ENCODE results near the gene METTL2B. TPM values are rescaled to one million over a fixed set of nuclear protein-coding genes. Genes with fewer than 3 reads are reported as not detected.

The METTL2B gene
- total RNA-seq, 1 donor from 2014 or later = 47.5 TPM

- DNase-seq (ENCODE audit: low read depth) = no peak
- Histone ChIP-seq H3K27me3 (ENCODE audit: control insufficient read depth, insufficient read depth, low read length) (no peaks in the 10 kb centered on the region), H3K36me3 (ENCODE audit: control insufficient read depth, insufficient read depth, low read length) (no peaks in the 10 kb centered on the region), H3K4me3 (ENCODE audit: low read depth, low read length) (no peak overlapping the region)
- TF ChIP-seq CTCF (IDR thresholded peaks at IDR 0.05; ENCODE audit: insufficient read depth, low read length, poor library complexity, severe bottlenecking) = no peak
These were observed 30.2 kb upstream of the METTL2B start for GRCh38 chr7:128446306-128446705.

GRCh38 chr7:128447941-128448564 is 28.5 kb upstream of the METTL2B start:
- H3K27me3 ChIP-seq (ENCODE audit: control insufficient read depth, insufficient read depth, low read length) = no peaks in the 10 kb centered on the region
- DNase-seq (ENCODE audit: low read depth) = no peak
- H3K36me3 ChIP-seq (ENCODE audit: control insufficient read depth, insufficient read depth, low read length) = no peaks in the 10 kb centered on the region
- no peak for TF ChIP-seq CTCF (IDR thresholded peaks at IDR 0.05; ENCODE audit: insufficient read depth, low read length, poor library complexity, severe bottlenecking)
- no peak overlapping the region for H3K4me3 ChIP-seq (ENCODE audit: low read depth, low read length)

- no peak for DNase-seq (ENCODE audit: low read depth)
- no peaks in the 10 kb centered on the region for H3K36me3 ChIP-seq (ENCODE audit: control insufficient read depth, insufficient read depth, low read length)
- H3K27me3 ChIP-seq (ENCODE audit: control insufficient read depth, insufficient read depth, low read length) = no peaks in the 10 kb centered on the region
- TF ChIP-seq CTCF (IDR thresholded peaks at IDR 0.05; ENCODE audit: insufficient read depth, low read length, poor library complexity, severe bottlenecking) = no peak
- H3K4me3 ChIP-seq (ENCODE audit: low read depth, low read length) = no peak overlapping the region
These were observed 27.7 kb upstream of the METTL2B start for GRCh38 chr7:128448751-128449302.

GRCh38 chr7:128450409-128450808 is 26.1 kb upstream of the METTL2B start:
- Histone ChIP-seq H3K4me3 (ENCODE audit: low read depth, low read length) (no peak overlapping the region), H3K27me3 (ENCODE audit: control insufficient read depth, insufficient read depth, low read length) (no peaks in the 10 kb centered on the region), H3K36me3 (ENCODE audit: control insufficient read depth, insufficient read depth, low read length) (no peaks in the 10 kb centered on the region)
- TF ChIP-seq CTCF (IDR thresholded peaks at IDR 0.05; ENCODE audit: insufficient read depth, low read length, poor library complexity, severe bottlenecking) = no peak
- no peak for DNase-seq (ENCODE audit: low read depth)

GRCh38 chr7:128450913-128451312 is 25.6 kb upstream of the METTL2B start:
- TF ChIP-seq CTCF (IDR thresholded peaks at IDR 0.05; ENCODE audit: insufficient read depth, low read length, poor library complexity, severe bottlenecking) = no peak

GRCh38 chr7:128452552-128452951 is 24.0 kb upstream of the METTL2B start:
- no peaks in the 10 kb centered on the region for H3K36me3 ChIP-seq (ENCODE audit: control insufficient read depth, insufficient read depth, low read length)
- no peak overlapping the region for H3K4me3 ChIP-seq (ENCODE audit: low read depth, low read length)
- no peaks in the 10 kb centered on the region for H3K27me3 ChIP-seq (ENCODE audit: control insufficient read depth, insufficient read depth, low read length)
- no peak for DNase-seq (ENCODE audit: low read depth)
- TF ChIP-seq CTCF (IDR thresholded peaks at IDR 0.05; ENCODE audit: insufficient read depth, low read length, poor library complexity, severe bottlenecking) = no peak

More at GRCh38 chr7:128450913-128451312, 25.6 kb upstream of the METTL2B start:
- Histone ChIP-seq H3K27me3 (ENCODE audit: control insufficient read depth, insufficient read depth, low read length) (no peaks in the 10 kb centered on the region), H3K36me3 (ENCODE audit: control insufficient read depth, insufficient read depth, low read length) (no peaks in the 10 kb centered on the region), H3K4me3 (ENCODE audit: low read depth, low read length) (no peak overlapping the region)
- DNase-seq (ENCODE audit: low read depth) = no peak

All from kidney epithelial cell (primary cell).